ENCODE measurements around the gene CORO2B. TPM values are rescaled to one million over a fixed set of nuclear protein-coding genes. Genes with fewer than 3 reads are reported as not detected.

Gene CORO2B
- total RNA-seq, 1 donor from 2014 or later: 10.2 TPM

DNA sequence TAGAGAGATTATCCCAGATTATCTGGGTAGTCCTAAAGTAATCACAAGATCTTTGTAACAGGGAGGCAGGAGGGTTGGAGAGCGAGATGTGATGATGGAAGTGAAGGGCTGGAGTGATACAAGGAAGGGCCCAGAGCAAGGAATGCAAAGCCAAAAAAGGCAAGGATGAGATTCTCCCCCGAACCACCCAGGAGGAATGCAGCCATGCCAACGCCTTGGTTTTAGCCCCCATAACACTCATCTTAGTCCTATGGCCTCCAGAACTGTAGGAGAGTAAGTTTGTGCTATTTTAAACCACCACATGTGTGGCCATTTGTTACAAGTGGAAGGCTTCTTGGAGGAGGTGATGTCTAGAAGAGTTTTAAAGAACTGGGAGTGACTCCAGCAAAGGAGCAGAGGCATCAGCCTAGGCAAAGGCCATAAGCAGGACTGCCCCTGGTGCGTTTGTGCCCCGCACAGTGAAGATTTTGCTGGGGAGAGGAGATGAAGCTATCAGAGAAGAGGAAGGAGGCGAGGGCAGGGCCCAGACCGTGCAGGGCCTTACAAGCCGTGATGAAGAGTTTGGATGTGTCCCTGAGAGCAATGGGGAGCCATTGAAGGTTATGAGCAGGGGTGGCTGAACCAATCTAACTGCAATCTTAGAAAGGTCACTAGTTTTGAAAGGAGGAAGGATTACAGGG is 25.3 kb upstream of the CORO2B start:
- DNase-seq (ENCODE audit: low spot score) (no peak), ATAC-seq (no peak)
- intact Hi-C loops (cut with DNase I): loop anchor here (10.0 kb wide), 2 partner anchors 249 to 321 kb away; no protein-coding TSS in a partner anchor

DNA sequence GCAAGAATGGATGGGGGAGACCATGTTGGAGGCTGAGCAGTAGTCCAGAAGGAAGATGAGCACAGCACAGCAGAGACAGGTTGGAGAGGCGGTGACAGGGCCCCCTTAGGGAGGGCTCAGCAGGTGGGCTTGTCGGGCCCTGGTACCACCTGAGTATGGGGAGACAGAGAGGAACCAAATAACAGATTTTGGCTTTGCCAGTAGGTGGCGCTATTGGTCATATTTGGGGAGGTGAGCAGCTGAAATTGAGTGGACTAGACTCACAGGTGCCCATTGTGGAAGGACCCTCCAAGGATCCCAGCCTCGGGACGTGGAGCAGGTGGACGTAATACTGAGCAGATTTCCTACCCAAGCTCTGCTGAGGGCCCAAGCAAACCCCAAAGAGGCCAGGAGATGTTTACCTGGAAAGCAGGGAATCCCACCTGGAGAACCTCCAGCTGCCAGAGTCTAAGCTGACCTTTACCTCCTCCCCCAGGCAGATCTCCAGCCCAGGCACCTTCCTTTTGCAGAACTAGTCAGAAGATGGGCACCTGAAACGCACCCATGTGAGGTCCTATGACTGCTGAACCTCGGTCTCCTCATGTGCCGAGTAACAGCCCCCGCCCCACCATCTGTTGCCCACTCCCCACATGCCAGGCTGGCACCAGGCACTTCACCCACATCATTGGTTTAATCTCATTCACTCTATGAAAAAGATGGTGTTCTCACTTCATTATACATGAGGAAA is 24.6 kb upstream of the CORO2B start:
- ATAC-seq (peak; percentile 47), DNase-seq (ENCODE audit: low spot score) (peak; percentile 87)
- intact Hi-C loops (cut with DNase I): loop anchor here (10.0 kb wide), 2 partner anchors 249 to 321 kb away; no protein-coding TSS in a partner anchor

DNA sequence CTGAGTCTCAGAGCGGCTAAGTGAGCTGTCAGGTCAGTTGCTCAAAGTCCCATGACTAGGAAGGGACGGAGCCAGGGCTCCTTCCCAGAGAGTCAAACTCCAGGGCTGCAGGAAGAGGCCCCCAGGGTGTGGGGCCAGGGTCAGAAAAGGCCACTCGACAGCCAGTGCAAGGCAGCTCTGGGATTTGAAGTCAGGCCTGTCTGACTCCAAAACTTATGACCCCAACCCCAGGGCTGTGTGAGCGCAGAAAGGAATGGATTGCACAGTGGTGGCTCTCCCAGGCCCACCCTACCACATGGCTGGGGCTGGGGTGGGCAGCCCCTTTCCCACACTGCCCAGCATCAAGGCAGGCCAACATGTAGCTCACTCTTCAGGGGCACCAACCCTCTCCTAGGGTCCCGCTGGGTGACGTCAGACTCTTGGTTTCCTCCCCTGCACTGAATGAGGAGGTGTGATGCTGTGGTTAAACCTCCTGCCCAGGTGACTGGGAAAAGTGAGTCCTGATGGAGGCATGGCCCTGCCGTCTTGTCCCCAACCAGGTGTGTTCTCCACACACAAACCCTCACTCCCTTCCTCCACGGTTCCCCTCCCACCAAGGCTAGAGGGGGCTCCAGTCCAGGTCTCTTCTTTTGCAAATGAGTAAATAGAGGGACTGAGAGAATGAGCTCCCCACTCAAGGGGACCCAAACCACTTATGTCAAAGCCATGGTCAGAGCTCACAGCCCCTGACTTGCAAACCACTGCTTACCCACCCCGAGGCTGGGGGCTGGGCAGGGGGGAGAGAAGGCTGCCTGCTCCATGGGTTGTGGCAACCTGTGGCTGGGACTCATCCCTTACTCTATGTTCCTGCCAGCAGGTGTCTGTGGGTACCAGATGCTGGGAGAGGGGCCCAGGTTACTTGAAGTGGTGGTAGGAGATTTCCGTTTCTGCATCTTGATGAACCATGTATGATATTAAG is 23.8 kb upstream of the CORO2B start:
- no peak for DNase-seq (ENCODE audit: low spot score)
- no peak for ATAC-seq
- intact Hi-C loops (cut with DNase I): loop anchor here (5.0 to 10.0 kb wide), 3 partner anchors 117 to 320 kb away; no protein-coding TSS in a partner anchor

DNA sequence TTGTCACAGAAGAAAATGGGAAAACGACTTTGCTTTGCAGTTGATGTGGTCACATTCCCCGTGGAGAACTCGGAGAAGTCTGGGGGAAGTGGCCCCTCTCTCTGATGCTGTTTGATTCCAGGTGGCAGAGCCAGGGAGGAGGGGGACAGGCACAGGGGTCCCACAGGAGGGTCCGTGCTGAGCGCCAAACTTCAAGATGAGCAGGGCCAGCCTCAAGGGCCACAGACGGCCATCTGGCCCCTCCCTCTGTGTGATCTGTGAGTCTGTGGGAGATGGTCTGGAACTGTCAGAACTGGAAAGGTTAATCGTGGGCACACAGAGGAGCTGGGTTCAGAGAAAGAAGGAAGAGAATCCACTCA is 23.1 kb upstream of the CORO2B start:
- intact Hi-C loops (cut with DNase I): loop anchor here (5.0 to 10.0 kb wide), 3 partner anchors 117 to 319 kb away; no protein-coding TSS in a partner anchor
- ATAC-seq (no peak), DNase-seq (ENCODE audit: low spot score) (no peak)

GRCh38 chr15:68556139-68556990 is 22.4 kb upstream of the CORO2B start:
- ATAC-seq: no peak
- intact Hi-C loops (cut with DNase I): loop anchor here (5.0 to 10.0 kb wide), 3 partner anchors 116 to 318 kb away; no protein-coding TSS in a partner anchor
- DNase-seq (ENCODE audit: low spot score): no peak

GRCh38 chr15:68557469-68558317 is 21.1 kb upstream of the CORO2B start:
- DNase-seq (ENCODE audit: low spot score) (no peak), ATAC-seq (no peak)
- intact Hi-C loops (cut with DNase I): loop anchor here (5.0 to 10.0 kb wide), 3 partner anchors 115 to 317 kb away; no protein-coding TSS in a partner anchor

GRCh38 chr15:68558318-68559305 is 20.2 kb upstream of the CORO2B start:
- DNase-seq (ENCODE audit: low spot score) (no peak), ATAC-seq (no peak)
- intact Hi-C loops (cut with DNase I): loop anchor here (5.0 to 10.0 kb wide), 3 partner anchors 114 to 316 kb away; no protein-coding TSS in a partner anchor

DNA sequence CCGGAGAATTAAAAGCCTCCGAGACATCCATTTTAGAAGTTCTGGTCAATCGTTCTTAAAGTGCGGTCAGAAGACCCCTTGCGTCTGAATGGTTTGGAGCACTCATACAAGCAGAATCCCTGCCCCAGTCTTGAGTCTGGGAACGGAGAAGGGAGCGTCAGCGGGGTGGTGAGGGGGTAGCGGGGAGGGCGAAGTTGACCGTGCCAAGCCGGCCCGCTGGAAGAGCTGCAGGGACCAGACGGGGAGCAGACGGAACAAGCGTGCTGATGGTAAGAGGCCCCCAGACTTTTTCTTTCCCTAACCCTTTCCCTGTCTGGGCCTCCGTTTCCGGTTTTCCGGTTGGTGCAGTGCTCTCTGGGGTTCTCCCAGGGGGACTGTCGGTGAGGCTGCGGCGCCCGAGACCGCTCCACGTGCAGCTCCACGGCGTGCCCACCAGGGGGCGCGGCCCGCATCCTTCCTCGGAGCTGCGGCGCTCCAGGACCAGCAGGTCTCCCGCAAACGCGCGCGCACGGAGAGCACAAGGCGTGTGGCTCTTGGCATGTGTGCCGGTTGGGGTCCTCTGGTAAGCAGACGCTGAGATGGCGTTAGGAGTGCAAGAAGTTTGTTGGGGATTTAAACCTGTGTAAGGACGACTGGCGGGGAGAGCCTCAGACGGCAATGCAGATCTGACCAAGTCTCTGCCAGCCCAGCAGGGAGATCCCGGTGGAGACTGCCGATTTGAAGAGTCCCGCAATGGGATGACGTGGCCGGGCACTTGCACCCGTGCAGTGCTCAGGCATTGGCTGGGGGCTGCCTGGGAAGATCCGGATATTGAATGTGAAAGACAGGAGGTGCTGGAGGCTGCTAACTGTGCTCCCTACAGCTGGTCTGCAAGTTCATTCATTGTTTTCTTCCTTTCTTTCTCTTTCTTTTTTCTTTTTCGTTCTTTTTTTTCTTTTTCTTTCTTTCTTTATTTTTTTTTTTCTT is 19.2 kb upstream of the CORO2B start:
- peak; percentile 96 for ATAC-seq
- peak; percentile 88 for DNase-seq (ENCODE audit: low spot score)
- intact Hi-C loops (cut with DNase I): loop anchor here (5.0 to 10.0 kb wide), 3 partner anchors 113 to 315 kb away; no protein-coding TSS in a partner anchor

DNA sequence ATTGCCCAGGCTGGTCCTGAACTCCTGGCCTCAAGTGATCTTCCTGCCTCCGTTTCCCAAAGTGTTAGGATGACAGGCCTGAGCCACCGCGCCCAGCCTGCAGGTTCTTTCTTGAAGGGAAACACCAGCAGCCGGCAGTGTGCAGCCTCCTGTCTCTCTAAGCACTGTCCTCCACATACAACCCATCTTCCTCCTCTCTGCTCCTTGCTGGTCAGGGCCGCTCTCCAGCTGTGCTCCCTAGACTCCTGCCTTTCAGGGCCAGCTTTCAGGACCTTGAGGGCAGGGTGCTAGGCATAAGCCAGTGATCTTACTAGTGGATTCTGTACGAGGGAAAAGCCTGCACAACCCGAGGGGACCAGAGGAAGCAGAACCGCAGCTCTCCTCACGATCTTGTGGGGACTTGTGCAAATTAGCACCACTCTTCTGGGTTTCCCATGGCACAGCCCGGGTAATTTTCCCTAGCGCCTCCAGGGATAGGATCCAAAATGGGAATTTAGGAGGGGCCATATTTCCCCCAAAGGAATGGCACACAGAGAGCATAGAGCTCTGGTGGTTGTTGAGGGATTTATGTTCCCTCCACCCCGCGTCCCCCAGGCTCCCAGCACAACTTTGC is 18.2 kb upstream of the CORO2B start:
- intact Hi-C loops (cut with DNase I): no loop called here
- DNase-seq (ENCODE audit: low spot score) (no peak), ATAC-seq (no peak)

- no peak for DNase-seq (ENCODE audit: low spot score)
- intact Hi-C loops (cut with DNase I): no loop called here
Measured at GRCh38 chr15:68561171-68561900, 17.5 kb upstream of the CORO2B start.

DNA sequence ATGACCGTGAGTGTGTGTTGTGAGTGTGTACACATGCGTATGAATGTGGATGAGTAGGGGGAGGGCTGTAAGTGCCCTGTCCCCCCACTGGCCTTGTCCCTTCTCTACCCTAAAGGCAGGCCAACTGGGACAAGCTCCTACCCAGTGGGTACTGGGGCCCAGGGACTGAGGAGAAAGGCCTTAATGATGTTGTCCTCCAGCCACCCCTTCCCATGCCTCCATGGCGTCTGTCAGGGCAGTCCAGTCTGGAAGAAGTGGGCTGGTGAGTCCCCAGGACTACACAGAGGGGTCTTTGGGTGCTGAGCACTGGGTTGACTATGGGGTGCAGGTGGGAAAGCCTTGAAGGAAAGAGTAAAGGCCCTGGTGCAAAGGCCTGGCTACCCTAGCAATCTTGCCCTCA is 16.9 kb upstream of the CORO2B start:
- ATAC-seq (no peak), DNase-seq (ENCODE audit: low spot score) (no peak)
- intact Hi-C loops (cut with DNase I): no loop called here

More at GRCh38 chr15:68561171-68561900, 17.5 kb upstream of the CORO2B start:
- no peak for ATAC-seq

DNA sequence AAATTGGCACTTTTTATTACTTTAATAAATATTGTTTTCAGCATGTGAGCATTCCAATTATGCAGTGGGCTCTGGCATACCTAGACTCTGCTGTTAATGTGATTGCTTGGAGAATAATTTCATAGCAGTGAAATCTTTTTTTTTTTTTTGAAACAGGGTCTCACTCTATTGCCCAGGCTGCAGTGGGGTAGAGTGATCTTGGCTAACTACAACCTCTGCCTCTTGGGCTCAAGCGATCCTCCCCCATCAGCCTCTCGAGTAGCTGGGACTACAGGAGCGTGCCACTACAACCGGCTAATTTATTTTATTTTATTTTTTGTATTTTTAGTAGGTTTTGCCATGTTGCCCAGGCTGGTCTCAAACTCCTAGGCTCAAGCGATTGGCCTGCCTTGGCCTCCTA is 14.6 kb upstream of the CORO2B start:
- no peak for DNase-seq (ENCODE audit: low spot score)
- intact Hi-C loops (cut with DNase I): no loop called here

DNA sequence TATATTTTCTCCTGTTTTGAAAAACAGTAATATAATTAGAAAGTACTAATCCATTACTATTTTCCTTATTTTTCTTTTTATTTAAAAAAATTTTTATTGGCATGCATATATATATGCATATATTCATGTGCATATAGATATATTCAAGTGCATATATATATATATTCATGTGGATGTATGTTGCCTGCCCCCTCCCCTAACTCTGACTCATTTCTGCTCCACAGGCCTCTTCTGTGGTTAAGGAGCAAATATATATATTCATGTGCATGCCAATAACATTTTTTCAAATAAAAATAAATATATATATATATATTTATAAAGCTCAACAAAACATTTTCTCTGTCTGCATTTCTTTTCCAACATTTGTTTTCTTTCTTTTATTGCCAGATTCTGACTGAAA is 13.6 kb upstream of the CORO2B start:
- no peak for ATAC-seq
- no peak for DNase-seq (ENCODE audit: low spot score)
- intact Hi-C loops (cut with DNase I): no loop called here

More for the DNA sequence above, 14.6 kb upstream of the CORO2B start:
- no peak for ATAC-seq

DNA sequence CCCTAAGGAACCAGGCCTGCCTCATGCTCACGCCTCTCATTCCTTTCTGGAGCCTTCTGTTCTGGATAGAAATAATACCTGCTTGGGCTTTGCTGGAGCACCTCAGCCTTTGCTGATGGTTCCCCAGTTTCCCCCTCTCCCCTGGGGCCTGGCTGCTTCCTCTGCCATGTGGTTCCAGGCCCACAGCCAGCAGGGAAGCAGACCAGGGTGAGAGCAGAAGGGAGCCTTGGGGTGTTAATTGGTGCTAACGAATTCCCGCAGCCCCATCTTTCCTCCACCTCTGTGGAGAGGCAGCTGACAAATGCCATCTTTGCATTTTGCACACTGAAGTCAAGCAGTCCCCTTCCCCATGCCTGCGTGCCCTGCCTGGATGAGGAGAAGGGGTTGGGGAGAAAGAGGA is 13.1 kb upstream of the CORO2B start:
- intact Hi-C loops (cut with DNase I): no loop called here
- no peak for ATAC-seq
- DNase-seq (ENCODE audit: low spot score): no peak

Measured in sciatic nerve (tissue), 2 donors.